Smooth muscle cell of bladder (primary cell): Measurements from ENCODE around the gene LAMP5. TPM values are rescaled to one million over a fixed set of nuclear protein-coding genes. Genes with fewer than 3 reads are reported as not detected.

Experiments
- total RNA-seq: library from RNA; depleted of rRNA; stranded (reverse); fragments of >200 nt; gene quantifications from 2 replicates; pipeline ENCODE4 v1.2.3, GENCODE V29; 2014

The LAMP5 gene
- under 0.01 and 0.09 TPM in 2 replicates for total RNA-seq

GRCh38 chr20:9514461-9515213 is at the start of gene LAMP5:
Gene LAMP5, plus strand, starts transcription at chr20:9514590. Its CDS starts 263 bp downstream, at chr20:9514853.

